Measurements from ENCODE around the gene CUX1. TPM values are rescaled to one million over a fixed set of nuclear protein-coding genes. Genes with fewer than 3 reads are reported as not detected.

Gene CUX1
- total and polyA plus RNA-seq, 7 experiments from 2014 or later, result 10.1 to 81.6 (median 42.5) TPM

- H3K27ac ChIP-seq (ENCODE audit: low read depth, low read length), result no peak overlapping the region
- H3K4me3 Mint-ChIP-seq, result no peak overlapping the region
- no peak for DNase-seq
- H3K9me3 Mint-ChIP-seq, result peaks cover 0 to 37% (median 14%) of the 10 kb centered on the region in 11 donors
- H3K36me3 Mint-ChIP-seq, result peaks cover 3 to 45% (median 39%) of the 10 kb centered on the region in 5 donors
- no peak for ATAC-seq
- intact Hi-C loops (cut with micrococcal nuclease), result no loop called here
- peaks cover 0 to 10% (median 0%) of the 10 kb centered on the region in 3 experiments for H3K9me3 ChIP-seq (ENCODE audit: control insufficient read depth in 2 of 3, low read length in 3 of 3)
- H3K27me3 Mint-ChIP-seq, result no peaks in the 10 kb centered on the region
- no peaks in the 10 kb centered on the region for H3K36me3 ChIP-seq (ENCODE audit: control insufficient read depth in 2 of 3, insufficient read depth in 3 of 3, low read length in 3 of 3)
- POLR2A ChIA-PET, result no interaction called here
- H3K4me3 ChIP-seq (ENCODE audit: low read length), result no peak overlapping the region
- no peaks in the 10 kb centered on the region for H3K4me1 ChIP-seq (ENCODE audit: control insufficient read depth in 2 of 2, insufficient read depth in 2 of 2, low read length in 2 of 2)
- peaks cover 0 to 9% (median 7%) of the 10 kb centered on the region in 7 donors for H3K4me1 Mint-ChIP-seq
- CTCF ChIA-PET, result interaction anchor here (0.7 kb wide), 2 partner anchors 9 to 1033 kb away, joined by 3 read pairs; no protein-coding TSS in a partner anchor
- no peak overlapping the region for H3K27ac Mint-ChIP-seq
- H3K27me3 ChIP-seq (ENCODE audit: control insufficient read depth in 2 of 2, insufficient read depth in 2 of 2, low read length in 2 of 2), result no peaks in the 10 kb centered on the region
Observed at GRCh38 chr7:102055181-102055976, 238.0 kb downstream of the CUX1 start.

DNA sequence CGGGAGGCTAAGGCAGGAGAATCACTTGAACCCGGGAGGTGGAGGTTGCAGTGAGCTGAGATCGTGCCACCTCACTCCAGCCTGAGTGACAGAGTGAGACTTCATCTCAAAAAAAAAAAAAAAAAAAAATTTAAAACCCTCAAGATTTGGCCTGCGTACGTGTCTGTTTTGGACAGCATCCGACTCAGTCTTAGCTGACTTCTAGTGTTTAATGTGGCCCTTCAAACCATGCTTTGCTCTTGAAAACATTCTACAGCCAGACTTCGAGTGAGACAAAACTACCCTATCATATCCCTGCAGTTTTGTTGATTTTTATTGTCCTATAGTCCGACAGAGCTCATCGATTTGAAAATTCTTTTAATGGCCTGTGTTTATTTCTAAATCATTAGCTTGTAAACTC lies 242.1 kb downstream of the CUX1 start:
- POLR2A ChIA-PET, result no interaction called here
- H3K4me1 Mint-ChIP-seq, result peaks cover 0 to 11% (median 6%) of the 10 kb centered on the region in 7 donors
- CTCF ChIA-PET, result no interaction called here

DNA sequence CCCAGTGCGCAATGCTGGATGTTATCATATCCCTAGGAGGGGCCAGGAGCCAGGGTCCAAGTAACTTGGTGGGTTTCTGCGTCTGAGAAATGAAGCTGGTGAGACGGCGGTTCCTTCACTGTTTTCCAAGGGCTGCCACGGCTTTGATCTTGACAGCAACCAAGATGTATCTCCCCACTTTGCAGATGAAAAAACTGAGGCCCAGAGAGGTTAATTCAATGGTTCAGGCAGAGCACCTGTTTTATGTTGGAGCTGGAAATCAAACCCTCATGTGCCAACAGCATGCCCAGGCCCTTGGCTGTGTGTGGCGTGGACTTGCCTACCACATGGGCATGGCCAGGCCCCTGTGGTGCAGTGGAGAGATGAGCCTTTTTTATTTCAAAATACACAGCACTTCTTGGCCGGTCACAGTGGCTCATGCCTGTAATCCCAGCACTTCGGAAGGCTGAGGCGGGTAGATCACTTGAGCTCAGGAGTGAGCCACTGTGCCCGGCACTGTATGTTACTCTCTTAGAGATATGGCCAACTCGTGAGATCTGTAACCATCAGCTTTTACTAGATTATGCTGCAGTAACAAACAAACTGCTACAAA lies 244.0 kb downstream of the CUX1 start:
- Histone ChIP-seq H3K36me3 (ENCODE audit: control insufficient read depth in 2 of 3, insufficient read depth in 3 of 3, low read length in 3 of 3) (no peaks in the 10 kb centered on the region), H3K27ac (ENCODE audit: low read depth, low read length) (no peak overlapping the region), H3K4me3 (ENCODE audit: low read length) (no peak overlapping the region), H3K4me1 (ENCODE audit: control insufficient read depth in 2 of 2, insufficient read depth in 2 of 2, low read length in 2 of 2) (no peaks in the 10 kb centered on the region), H3K27me3 (ENCODE audit: control insufficient read depth in 2 of 2, insufficient read depth in 2 of 2, low read length in 2 of 2) (no peaks in the 10 kb centered on the region), H3K9me3 (ENCODE audit: control insufficient read depth in 2 of 3, low read length in 3 of 3) (no peaks in the 10 kb centered on the region)
- ChIA-PET POLR2A (no interaction called here), CTCF (no interaction called here)
- no peak for ATAC-seq
- Mint-ChIP-seq H3K4me1 (peaks cover 0 to 11% (median 3%) of the 10 kb centered on the region in 7 donors), H3K27ac (no peak overlapping the region), H3K27me3 (no peaks in the 10 kb centered on the region), H3K9me3 (peaks cover 0 to 2% (median 0%) of the 10 kb centered on the region in 11 donors), H3K36me3 (peaks cover 0 to 17% (median 3%) of the 10 kb centered on the region in 5 donors), H3K4me3 (no peak overlapping the region)
- intact Hi-C loops (cut with micrococcal nuclease), result no loop called here
- no peak for DNase-seq

More for the DNA sequence above, 242.1 kb downstream of the CUX1 start:
- no peaks in the 10 kb centered on the region for H3K27me3 ChIP-seq (ENCODE audit: control insufficient read depth in 2 of 2, insufficient read depth in 2 of 2, low read length in 2 of 2)
- Mint-ChIP-seq H3K9me3 (peaks cover 0 to 12% (median 3%) of the 10 kb centered on the region in 11 donors), H3K36me3 (peaks cover under 1 to 25% (median 17%) of the 10 kb centered on the region in 5 donors), H3K4me3 (no peak overlapping the region), H3K27ac (no peak overlapping the region), H3K27me3 (no peaks in the 10 kb centered on the region)
- DNase-seq, result no peak
- no peak overlapping the region for H3K27ac ChIP-seq (ENCODE audit: low read depth, low read length)
- intact Hi-C loops (cut with micrococcal nuclease), result no loop called here
- H3K36me3 ChIP-seq (ENCODE audit: control insufficient read depth in 2 of 3, insufficient read depth in 3 of 3, low read length in 3 of 3), result no peaks in the 10 kb centered on the region
- no peak for ATAC-seq
- H3K4me1 ChIP-seq (ENCODE audit: control insufficient read depth in 2 of 2, insufficient read depth in 2 of 2, low read length in 2 of 2), result no peaks in the 10 kb centered on the region
- peaks cover 0 to 2% (median 0%) of the 10 kb centered on the region in 3 experiments for H3K9me3 ChIP-seq (ENCODE audit: control insufficient read depth in 2 of 3, low read length in 3 of 3)
- H3K4me3 ChIP-seq (ENCODE audit: low read length), result no peak overlapping the region

GRCh38 chr7:102061981-102062390 lies 244.6 kb downstream of the CUX1 start:
- Histone ChIP-seq H3K36me3 (ENCODE audit: control insufficient read depth in 2 of 3, insufficient read depth in 3 of 3, low read length in 3 of 3) (no peaks in the 10 kb centered on the region), H3K9me3 (ENCODE audit: control insufficient read depth in 2 of 3, low read length in 3 of 3) (no peaks in the 10 kb centered on the region), H3K27ac (ENCODE audit: low read depth, low read length) (no peak overlapping the region), H3K4me1 (ENCODE audit: control insufficient read depth in 2 of 2, insufficient read depth in 2 of 2, low read length in 2 of 2) (no peaks in the 10 kb centered on the region), H3K27me3 (ENCODE audit: control insufficient read depth in 2 of 2, insufficient read depth in 2 of 2, low read length in 2 of 2) (no peaks in the 10 kb centered on the region), H3K4me3 (ENCODE audit: low read length) (no peak overlapping the region)
- ATAC-seq (peak; percentile 74), DNase-seq (peak in 1 of 9 donors; percentile 14)
- no peak overlapping the region for H3K4me3 Mint-ChIP-seq
- intact Hi-C loops (cut with micrococcal nuclease), result no loop called here
- ChIA-PET POLR2A (no interaction called here), CTCF (no interaction called here)
- peaks cover 0 to 2% (median 0%) of the 10 kb centered on the region in 11 donors for H3K9me3 Mint-ChIP-seq
- peaks cover 0 to 11% (median 3%) of the 10 kb centered on the region in 7 donors for H3K4me1 Mint-ChIP-seq
- H3K27ac Mint-ChIP-seq, result no peak overlapping the region
- H3K36me3 Mint-ChIP-seq, result peaks cover 0 to 22% (median 3%) of the 10 kb centered on the region in 5 donors
- no peaks in the 10 kb centered on the region for H3K27me3 Mint-ChIP-seq

GRCh38 chr7:102063690-102064180 lies 246.3 kb downstream of the CUX1 start:
- Histone ChIP-seq H3K4me1 (ENCODE audit: control insufficient read depth in 2 of 2, insufficient read depth in 2 of 2, low read length in 2 of 2) (no peaks in the 10 kb centered on the region), H3K27ac (ENCODE audit: low read depth, low read length) (no peak overlapping the region), H3K4me3 (ENCODE audit: low read length) (no peak overlapping the region), H3K9me3 (ENCODE audit: control insufficient read depth in 2 of 3, low read length in 3 of 3) (no peaks in the 10 kb centered on the region), H3K27me3 (ENCODE audit: control insufficient read depth in 2 of 2, insufficient read depth in 2 of 2, low read length in 2 of 2) (no peaks in the 10 kb centered on the region), H3K36me3 (ENCODE audit: control insufficient read depth in 2 of 3, insufficient read depth in 3 of 3, low read length in 3 of 3) (no peaks in the 10 kb centered on the region)
- intact Hi-C loops (cut with micrococcal nuclease), result no loop called here
- ChIA-PET POLR2A (no interaction called here), CTCF (no interaction called here)
- Mint-ChIP-seq H3K36me3 (peaks cover 0 to 24% (median 3%) of the 10 kb centered on the region in 5 donors), H3K27me3 (no peaks in the 10 kb centered on the region), H3K9me3 (peaks cover 0 to 2% (median 0%) of the 10 kb centered on the region in 11 donors), H3K4me1 (peaks cover 0 to 7% (median 3%) of the 10 kb centered on the region in 7 donors), H3K4me3 (no peak overlapping the region), H3K27ac (peak overlapping the region in 1 of 9 donors; percentile 72)
- DNase-seq (no peak), ATAC-seq (no peak)

- Histone ChIP-seq H3K27ac (ENCODE audit: low read depth, low read length) (no peak overlapping the region), H3K9me3 (ENCODE audit: control insufficient read depth in 2 of 3, low read length in 3 of 3) (no peaks in the 10 kb centered on the region), H3K4me3 (ENCODE audit: low read length) (no peak overlapping the region), H3K27me3 (ENCODE audit: control insufficient read depth in 2 of 2, insufficient read depth in 2 of 2, low read length in 2 of 2) (no peaks in the 10 kb centered on the region), H3K36me3 (ENCODE audit: control insufficient read depth in 2 of 3, insufficient read depth in 3 of 3, low read length in 3 of 3) (peaks cover 0 to 4% (median 0%) of the 10 kb centered on the region in 3 experiments), H3K4me1 (ENCODE audit: control insufficient read depth in 2 of 2, insufficient read depth in 2 of 2, low read length in 2 of 2) (no peaks in the 10 kb centered on the region)
- Mint-ChIP-seq H3K27ac (peak overlapping the region in 3 of 9 donors; percentile 12 to 76 (median 73)), H3K9me3 (peaks cover 0 to 3% (median 0%) of the 10 kb centered on the region in 11 donors), H3K4me3 (no peak overlapping the region), H3K27me3 (no peaks in the 10 kb centered on the region), H3K4me1 (peaks cover 0 to 5% (median 3%) of the 10 kb centered on the region in 7 donors), H3K36me3 (peaks cover 0 to 30% (median 9%) of the 10 kb centered on the region in 5 donors)
- DNase-seq (no peak), ATAC-seq (peak; percentile 85)
- ChIA-PET POLR2A (no interaction called here), CTCF (no interaction called here)
- intact Hi-C loops (cut with micrococcal nuclease), result no loop called here
Observed at GRCh38 chr7:102064361-102065025, 247.1 kb downstream of the CUX1 start.
